T-helper 9 cell (primary cell): ENCODE results near the gene RRBP1.

Experiments
- DNase-seq: peaks from one replicate; pipeline ENCODE4 v3.0.0-alpha.2; 2020

RRBP1 gene

DNA sequence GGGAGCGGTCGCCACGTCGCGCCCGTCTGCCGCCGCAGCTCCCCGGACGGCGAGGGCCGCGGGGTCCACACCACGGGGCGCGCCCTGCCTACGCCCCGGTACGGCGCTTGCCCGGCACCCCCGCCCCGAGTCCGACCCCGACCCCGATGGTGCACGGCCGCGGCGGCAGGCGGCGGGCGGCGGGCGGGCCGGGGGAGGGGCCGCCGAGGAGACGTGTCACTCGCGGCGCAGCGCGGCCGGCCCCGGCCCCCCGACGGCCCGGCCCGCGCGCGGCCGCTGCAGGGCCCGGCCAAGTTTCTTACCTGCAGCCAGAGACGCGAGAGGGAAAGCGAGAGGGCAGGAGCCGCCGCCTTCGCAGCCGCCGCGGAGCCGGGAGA is 328 bp downstream of the RRBP1 start:
- DNase-seq = no peak

DNA sequence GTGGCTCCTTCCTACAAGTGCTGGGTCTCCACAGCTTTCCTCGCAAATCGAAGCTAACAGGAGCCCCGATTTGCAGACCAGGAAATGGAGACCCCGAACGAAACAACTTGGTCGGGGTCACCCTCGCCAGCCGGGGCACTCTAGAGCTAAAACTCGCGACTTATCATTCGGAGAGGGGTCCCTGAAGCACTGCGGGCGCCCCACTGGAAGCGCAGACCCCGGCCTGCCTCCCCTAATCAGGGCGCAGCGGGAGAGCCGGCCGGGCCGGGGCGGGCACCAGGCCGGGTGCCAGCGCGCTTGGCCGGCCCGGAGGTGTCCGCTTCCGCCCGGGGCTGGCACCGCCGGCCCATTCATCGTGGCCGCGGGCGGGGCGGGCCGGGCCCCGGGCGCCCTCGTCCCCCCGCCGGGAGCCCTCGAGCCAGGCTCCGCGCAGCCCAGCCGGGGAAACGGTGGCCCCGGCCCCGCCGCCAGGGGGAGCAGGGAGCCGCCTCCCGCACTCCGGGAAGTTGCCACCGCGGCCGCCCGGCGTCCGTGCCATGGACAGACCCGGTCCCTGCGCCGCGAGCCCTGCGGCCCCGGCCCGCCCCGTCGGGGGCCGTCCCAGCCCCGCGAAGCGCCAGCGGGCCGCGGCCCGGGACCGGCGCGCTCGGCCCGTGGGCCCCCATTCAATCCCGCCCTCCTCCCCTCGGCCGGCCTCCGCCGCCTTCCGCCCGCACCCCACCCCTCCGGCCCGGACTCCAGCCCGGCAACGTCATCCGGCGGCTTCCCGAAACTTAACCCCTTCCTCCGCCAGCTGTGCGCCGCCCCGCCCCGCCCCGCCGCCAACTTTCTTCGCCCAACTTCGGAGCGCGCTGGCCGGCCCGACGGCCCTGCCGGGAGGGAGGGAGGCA is 961 bp downstream of the RRBP1 start:
- peak; percentile 78 for DNase-seq

DNA sequence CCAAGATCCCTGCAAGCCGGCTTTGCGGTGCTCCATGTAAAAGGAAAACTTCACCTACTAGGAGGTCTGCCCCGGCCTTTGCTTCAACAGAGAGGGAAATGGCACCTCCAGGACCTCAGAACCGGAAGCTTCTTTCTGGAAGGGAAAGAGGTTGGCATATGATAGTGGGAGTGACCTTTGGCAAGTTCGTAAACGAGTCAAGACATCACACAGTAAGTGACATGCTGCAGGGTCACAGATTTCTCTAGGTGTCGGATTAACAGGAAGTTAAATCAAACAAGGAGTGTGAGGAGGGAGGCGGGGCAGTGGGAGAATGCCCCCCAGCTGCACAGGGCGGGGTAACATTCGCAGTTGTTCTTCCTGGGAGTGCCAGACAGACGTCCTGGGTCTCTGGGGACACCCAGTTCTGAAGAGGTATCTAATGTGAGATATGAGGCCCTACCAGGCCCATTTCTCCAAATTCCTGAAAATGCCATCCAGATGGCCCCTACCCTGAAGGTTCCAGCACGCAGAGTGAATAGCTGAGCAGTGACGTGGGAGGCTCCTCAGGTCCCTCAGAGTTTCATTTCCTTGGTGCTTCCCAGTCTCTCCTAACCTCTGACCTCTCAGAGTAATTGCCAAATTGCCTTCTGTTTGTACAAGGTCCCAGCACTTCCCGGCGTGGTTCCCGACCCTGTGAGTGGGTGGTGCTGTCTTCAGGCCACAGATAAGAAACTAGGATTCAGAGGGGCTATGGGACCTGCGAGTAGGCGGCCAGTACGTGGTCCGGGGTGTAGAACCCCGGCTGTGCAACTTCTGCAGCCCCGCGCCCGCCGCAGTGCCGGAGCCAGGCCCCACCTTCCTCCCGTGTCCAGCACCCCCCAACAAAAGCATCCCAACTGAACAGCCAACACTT is 1.9 kb downstream of the RRBP1 start:
- no peak for DNase-seq

DNA sequence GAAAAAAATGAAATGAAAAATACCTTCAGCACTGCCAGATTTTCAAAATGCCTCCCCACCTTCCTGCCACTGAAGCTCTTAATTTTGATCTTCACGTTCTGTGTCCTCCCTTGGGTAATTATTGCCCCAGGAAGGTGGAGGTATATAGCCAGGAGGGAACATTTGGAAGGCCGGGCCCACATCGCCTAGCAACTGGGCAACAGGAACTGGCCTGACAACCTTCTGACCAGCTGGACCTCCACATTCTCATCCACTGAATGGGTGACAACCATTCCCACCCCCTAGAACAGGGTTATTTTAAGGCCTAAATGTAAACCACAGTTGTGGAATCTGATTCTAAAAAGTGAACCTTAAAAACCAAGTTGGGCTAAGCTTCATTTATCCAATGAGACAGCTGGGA is 3.2 kb downstream of the RRBP1 start:
- no peak for DNase-seq

DNA sequence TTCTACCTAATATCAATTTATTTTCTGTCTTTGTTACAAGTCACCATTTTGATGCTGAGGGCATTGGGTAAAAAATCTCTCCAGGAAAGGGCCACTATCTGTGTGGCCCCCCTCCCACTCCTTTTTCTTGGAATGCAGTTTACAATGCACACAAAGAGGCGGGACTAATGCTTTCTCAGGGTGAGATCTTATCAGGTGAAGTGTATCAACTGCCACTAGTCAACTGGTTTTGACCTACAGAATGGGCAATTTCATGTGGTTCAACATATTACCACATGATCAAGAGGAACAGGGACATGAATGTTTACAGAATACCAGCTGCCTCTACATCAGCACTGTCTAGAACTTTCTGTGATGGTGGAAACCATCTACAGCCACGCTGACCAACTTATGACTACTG is 3.7 kb downstream of the RRBP1 start:
- DNase-seq = no peak

DNA sequence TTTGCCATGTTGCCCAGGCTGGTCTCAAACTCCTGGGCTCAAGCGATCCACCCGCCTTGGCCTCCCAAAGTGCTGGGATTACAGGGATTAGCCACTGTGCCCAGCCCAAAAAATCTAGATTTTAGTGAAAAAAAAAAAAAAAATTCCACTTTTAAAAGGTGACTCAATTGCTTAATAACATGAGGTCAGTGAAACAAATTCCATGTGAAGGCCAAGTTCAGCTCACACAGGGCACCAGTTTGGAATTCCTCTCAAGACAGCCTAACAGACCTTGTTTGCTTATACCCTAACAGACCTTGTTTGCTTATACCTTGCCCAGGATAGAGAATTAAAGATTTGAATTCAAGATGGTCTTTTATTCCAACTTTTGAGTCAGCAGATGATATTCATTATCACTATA is 5.1 kb downstream of the RRBP1 start:
- DNase-seq = no peak

DNA sequence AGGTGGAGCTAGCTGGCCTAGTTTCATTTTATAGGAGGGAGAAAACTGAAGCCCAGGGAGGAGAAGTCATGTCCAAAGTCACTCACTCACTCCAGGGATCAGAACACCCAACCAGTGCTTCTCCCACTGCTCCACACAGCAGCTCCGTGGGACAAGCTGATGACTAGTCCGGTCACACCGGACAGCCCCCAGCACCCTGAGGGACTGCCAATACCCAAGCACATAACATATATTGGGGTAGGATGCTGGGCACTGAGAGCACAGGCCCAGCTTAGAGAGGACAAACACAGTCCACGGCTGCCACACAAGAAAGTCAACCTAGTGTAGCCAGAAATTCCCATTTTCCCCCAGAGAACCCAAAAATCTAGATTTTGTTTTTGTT is 5.7 kb downstream of the RRBP1 start:
- DNase-seq = no peak

DNA sequence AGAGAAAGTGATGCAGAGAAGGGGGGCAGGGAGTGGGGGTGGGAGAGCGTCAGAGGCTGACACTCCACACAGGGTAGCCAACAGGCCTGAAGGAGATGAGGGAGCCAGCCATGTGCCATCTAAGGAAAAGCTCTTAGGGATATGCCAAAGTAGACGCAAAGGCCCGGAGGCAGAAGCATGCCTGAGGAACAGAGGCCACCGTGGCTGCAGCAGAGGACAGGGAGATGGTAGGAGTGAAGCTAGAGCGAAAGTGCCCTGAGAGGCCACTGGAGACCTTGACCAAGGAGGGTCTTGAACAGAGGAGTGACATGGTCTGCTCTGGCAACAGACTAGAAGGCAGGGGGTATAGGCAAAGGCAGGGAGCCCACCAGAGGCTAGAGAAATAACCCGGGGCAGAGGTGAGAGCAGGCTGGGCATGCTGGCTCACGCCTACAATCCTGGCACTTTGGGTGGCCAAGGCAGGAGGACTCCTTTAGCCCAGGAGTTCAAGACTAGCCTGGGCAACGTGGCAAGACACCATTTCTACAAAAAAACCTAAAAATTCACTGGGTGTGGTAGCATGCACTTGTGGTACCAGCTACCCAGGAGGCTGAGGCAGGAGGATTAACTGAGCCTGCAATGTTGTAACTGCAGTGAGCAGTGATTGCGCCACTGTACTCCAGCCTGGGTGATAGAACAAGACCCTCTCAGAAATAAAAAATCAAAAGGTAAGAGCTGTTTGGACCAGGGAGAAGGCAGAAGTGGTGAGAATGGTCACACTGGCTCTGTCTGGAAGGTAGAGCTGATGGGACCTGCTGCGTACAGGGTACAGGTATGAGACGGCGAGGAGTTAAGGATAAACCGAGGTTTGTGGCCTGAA is 6.3 kb downstream of the RRBP1 start:
- no peak for DNase-seq

DNA sequence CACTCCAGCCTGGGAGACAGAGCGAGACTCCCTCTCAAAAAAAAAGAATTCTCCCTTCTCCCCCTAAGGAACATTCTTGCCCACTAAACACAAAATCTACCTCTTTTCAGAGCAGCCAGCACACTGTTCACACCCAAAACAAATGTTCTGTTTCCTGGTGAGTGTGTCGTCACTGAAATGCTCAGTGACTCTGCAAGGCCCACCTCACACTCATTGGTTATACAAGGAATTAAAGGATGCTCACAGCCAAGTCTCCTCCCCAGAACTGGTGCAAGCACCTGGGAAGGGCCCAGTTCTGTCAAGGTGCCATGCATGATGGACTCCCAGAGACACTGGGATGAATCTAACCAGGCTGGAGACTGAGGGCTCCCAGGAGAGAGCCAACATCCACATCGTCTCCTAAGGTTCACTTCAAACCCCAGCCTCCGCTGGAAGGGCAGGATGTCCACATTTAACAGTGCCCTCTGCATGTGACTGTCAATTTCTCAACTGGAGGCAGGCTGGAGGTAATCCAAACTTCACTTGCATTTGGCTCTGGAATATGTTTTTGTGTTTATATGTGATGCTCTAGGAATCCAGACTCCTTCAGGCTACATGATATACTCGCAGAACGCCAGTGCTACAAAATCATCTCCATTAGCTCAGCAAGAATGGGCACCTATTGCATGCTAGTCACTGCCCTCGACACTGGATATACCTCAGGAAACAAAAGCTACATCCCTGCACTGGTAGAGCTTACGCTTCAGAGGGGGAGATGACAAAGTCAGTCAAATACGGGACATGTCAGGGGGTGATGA is 7.1 kb downstream of the RRBP1 start:
- no peak for DNase-seq

DNA sequence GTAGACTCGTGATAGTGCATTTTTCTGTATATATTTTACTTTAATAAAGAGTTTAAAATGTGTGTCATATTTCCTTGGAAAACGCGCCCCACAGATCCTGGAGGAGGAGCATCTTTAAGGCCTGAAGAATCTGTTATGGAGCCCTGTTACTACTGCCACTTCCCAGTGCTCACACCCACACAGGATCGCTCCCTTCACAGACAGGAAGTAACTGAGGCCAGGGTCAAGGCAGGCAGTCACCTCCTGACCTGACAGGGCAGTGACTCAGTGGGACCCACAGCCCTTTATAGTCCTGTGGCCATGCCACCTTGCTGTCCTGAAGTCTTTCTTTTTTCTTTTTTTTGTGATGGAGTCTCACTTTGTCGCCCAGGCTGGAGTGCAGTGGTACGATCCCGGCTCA is 9.0 kb downstream of the RRBP1 start:
- DNase-seq = no peak

DNA sequence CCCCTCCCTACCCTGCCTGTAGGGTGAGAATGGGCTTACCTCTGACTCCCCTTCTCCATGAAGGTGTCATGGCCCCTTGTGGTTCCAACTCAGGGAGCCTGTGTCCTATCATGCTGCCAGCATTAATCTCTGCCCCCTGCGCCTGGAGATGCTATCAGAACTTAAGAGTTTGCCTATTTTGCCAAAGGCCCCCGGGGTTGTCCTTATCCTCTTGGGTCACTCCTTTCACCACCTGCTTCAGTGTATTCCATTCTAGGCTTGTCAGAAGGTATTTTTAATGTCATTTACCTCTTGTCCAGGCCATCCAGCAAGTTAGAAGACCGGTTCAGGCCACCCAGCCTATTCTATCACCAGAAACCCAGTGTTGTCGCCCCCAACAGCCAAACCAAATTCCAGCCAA is 10.5 kb downstream of the RRBP1 start:
- DNase-seq = no peak

DNA sequence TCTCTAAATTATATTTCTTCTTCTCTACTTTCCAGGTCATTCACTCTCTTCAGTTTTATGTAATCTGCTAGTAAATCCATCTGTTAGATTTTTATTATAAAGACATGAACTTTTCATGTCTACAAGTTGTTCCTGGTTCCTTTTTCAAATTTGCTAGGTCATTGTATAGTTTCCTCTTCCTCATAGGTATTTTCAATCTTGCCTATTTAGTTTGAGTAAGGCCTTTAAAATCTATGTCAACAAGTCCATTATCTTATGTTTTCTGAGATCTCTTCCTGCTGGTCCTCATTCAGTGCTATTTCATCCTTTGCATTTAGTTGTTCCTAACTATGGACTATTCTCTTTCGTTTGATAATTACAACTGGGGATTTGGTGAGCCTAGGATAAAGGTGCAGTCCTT is 11.0 kb downstream of the RRBP1 start:
- DNase-seq = no peak

DNA sequence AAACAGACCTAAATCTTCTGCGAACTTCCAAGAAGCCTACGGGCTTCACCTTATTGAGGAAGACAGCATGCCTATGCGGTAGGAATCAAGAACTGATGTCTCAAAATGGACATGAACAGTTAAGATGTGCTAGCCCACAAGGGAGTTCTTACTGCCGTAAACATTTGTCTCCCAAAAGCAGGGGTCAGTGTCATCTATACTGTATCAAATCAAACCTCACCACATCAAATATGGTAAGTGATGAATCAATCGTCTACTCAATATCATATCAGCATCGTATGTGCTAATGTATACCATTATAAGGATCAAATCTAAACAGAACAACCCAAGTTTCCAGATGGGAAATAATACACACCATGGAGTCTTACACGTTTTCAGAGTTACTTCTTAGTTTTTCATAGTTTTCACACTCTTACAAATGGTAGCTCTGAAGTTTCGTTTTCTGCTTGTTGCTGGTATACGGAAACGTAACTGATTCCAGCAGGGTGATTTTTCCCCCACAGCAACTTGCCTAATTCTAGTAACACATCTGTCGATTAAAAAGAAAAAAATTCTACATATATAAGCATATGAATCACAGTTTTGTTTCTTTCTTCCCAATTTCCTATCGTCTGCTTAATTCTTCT is 12.6 kb downstream of the RRBP1 start:
- DNase-seq = no peak

DNA sequence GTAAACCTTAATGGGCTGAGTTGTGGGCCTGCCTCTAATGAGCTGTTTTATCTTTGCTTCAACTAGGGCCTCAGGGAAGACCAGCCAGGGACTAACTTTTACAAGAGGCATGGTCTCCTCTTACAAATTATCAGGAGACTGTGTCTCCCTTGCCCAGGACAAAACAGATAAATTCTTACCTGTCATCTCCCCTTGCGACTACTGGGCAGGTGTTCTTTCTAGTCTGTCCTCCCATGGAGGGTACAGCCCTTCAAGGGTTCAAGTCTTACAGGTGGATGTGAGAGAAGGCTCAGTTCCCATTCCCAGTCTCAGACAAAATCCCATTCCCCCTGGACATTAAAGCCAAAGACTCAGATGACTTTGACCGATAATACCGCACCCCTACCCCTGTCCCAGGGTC is 13.6 kb downstream of the RRBP1 start:
- DNase-seq = no peak

DNA sequence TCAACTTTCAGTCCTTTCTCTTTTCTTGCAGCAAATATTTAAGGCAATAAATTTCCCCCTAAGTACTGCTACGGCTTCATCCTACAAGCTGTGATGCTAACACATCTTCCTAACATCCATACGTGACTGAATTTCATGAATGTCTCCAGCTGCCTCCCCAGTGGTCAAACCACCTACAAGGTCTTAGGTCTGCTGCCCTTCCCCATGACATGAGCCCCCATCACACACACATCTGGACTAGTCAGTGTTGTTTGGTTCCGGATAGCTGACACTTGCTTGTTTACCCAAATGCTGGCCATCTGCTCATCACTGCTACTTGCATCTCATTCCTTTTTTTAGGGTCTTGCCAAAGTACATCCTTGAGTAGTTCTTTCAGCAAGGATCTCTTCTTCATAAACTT is 14.6 kb downstream of the RRBP1 start:
- no peak for DNase-seq

DNA sequence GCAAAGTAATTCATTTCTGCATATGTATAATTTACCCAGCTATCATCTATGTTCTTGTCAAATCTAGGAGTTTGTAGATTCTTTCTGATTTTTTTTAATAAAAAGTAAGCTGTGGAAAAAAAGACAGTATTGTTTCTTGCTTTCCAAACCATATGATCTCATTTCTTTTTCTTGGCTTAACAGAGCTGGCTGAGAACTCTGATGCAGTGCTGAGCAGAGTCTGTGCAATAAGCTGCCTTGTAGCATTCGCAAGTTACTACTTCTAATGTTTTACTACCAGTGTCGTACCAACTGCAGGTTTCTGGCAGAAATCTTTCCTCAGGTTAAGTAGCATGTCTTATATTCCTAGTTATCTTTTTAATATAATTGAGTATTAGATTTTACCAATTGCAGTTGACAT is 15.6 kb downstream of the RRBP1 start:
- DNase-seq = no peak

DNA sequence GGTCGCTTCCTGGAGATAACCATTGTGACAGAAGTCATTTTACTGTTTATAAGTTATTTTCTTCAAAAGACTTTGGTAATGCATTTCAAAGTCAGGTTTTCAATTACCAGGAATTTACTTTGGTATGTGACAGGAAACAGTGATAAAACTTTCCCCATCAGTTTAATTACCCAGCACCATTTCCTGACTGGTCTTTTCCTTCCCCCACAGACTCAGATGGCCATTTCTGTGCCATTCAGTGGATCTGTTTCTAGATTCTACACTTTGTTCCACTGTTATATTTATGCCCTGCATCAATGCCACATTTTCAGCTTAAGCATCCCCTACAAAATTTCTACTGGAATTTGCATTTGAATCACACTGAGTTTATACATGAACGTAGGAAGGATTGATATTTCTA is 16.3 kb downstream of the RRBP1 start:
- DNase-seq = no peak

DNA sequence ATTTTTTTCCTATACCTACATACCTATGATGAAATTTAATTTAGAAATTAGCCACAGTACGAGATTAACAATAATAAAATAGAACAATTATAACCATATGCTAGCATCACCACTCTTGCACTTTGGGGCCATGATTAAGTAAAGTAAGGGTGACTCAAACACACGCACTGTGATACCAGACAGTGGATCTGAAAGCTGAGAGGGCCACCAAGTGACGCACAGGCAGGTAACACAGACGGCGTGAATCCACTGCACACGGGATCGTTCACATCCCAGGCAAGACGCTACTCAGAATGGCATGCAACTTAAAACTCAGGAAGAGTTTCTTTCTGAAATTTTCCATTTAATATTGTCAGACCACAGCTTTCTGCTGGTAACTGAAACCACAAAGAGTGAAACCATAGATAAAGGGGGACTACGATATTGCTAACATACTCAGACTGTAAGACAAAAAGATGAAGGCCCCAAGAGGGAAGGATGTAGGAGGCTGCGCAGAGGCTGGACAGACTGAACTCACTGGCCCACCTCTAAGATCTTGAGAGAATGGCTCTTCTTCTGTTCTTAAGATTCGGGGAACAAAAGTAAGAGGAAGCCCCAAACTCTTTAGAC is 17.9 kb downstream of the RRBP1 start:
- no peak for DNase-seq

DNA sequence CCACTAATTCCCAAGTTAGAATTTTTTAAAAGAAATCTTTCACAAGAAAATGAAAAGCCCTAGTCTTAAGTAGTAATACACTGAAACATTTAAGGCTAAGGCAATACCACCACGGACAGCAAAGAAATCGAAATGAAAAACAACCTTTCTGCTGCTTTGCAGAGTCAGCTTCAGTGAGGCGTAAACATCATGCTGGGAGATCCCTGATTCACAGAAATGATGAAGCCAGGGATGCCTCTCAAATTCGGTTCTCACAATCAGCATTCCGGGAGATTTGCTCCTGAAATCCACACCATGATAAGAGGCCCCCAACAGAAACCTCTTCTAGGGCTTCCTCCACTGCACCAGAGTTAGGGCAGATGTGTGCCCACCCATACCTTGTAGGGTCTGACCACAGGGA is 18.6 kb downstream of the RRBP1 start:
- no peak for DNase-seq

DNA sequence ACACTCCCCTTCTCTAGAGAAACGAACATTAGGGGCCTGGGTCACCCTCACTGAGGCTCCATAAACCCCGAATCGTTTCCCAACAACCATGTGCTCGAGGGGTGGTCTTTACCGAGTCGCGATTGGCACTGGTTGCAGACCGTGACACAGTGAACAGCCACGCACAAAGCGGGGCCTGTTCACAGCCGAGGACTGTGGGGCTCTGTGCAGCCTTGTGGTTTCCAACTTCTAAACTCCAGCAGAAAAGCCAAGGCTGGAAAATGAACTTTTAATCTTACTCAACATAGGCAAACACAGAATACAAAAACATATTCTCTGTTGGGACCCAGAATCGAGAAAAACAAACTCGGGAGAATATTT is 19.0 kb downstream of the RRBP1 start:
- DNase-seq = no peak

DNA sequence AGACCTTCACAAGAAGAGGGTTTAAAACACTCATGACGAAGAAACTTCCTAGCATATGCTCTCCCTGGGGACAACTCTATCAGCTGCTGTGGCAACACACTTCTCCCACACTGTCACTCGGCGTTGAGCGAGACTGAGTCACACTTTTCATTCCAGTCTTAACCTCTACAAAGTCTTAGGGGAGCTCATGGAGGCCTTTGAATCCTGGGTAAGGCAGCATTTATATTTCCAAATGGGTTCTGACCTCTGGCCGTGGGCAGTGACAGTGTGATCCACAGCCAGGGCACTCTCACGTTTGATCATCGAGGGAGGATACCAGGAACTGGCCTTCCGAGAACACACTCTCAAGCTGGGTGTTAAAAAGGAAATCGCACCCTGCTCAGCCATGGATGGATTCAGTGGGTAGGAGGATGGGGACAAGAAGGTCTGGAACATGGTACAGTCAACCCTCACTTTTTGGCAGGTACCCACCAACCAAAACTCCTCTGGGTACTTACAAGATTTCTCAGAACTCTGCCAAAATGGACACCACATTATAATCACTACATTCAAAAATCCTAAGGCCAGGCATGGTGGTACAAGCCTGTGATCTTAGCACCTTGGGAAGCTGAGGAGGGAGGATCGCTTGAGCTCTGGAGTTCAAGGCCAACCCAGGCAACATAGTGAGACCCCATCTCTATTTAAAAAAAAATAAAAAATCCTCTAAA is 19.6 kb downstream of the RRBP1 start:
- DNase-seq = no peak
